ENCODE results near the gene ADK.

The ADK gene

GRCh38 chr10:74213571-74214162 is 62.6 kb downstream of the ADK start:
- TF ChIP-seq POLR2AphosphoS5 (IDR thresholded peaks at IDR 0.05; ENCODE audit: low read depth, low read length): no peak
- no peak for TF ChIP-seq TAF1 (IDR thresholded peaks at IDR 0.05; ENCODE audit: borderline replicate concordance, insufficient read depth, low read length)
- TF ChIP-seq FOXP2 (optimal IDR thresholded peaks at IDR 0.05; ENCODE audit: borderline replicate concordance, extremely low read depth, extremely low read length, insufficient read depth): no peak
- TF ChIP-seq REST (IDR thresholded peaks at IDR 0.05; ENCODE audit: insufficient read depth in 1 of 2, low read depth in 2 of 2, low read length in 2 of 2): no peak
- no peak for TF ChIP-seq SIN3A (IDR thresholded peaks at IDR 0.05; ENCODE audit: borderline replicate concordance, insufficient read depth, low read length)

- no peak for TF ChIP-seq SIN3A (IDR thresholded peaks at IDR 0.05; ENCODE audit: borderline replicate concordance, insufficient read depth, low read length)
- no peak for TF ChIP-seq POLR2AphosphoS5 (IDR thresholded peaks at IDR 0.05; ENCODE audit: low read depth, low read length)
- TF ChIP-seq REST (IDR thresholded peaks at IDR 0.05; ENCODE audit: insufficient read depth in 1 of 2, low read depth in 2 of 2, low read length in 2 of 2): no peak
- no peak for TF ChIP-seq TAF1 (IDR thresholded peaks at IDR 0.05; ENCODE audit: borderline replicate concordance, insufficient read depth, low read length)
- TF ChIP-seq FOXP2 (optimal IDR thresholded peaks at IDR 0.05; ENCODE audit: borderline replicate concordance, extremely low read depth, extremely low read length, insufficient read depth): no peak
These were observed 72.9 kb downstream of the ADK start for GRCh38 chr10:74223755-74224529.

- no peak for TF ChIP-seq TAF1 (IDR thresholded peaks at IDR 0.05; ENCODE audit: borderline replicate concordance, insufficient read depth, low read length)
- TF ChIP-seq SIN3A (IDR thresholded peaks at IDR 0.05; ENCODE audit: borderline replicate concordance, insufficient read depth, low read length): no peak
- no peak for TF ChIP-seq POLR2AphosphoS5 (IDR thresholded peaks at IDR 0.05; ENCODE audit: low read depth, low read length)
- no peak for TF ChIP-seq REST (IDR thresholded peaks at IDR 0.05; ENCODE audit: insufficient read depth in 1 of 2, low read depth in 2 of 2, low read length in 2 of 2)
These were observed 76.8 kb downstream of the ADK start for GRCh38 chr10:74227697-74228424.

- no peak for TF ChIP-seq REST (IDR thresholded peaks at IDR 0.05; ENCODE audit: insufficient read depth in 1 of 2, low read depth in 2 of 2, low read length in 2 of 2)
- no peak for TF ChIP-seq POLR2AphosphoS5 (IDR thresholded peaks at IDR 0.05; ENCODE audit: low read depth, low read length)
- no peak for TF ChIP-seq FOXP2 (optimal IDR thresholded peaks at IDR 0.05; ENCODE audit: borderline replicate concordance, extremely low read depth, extremely low read length, insufficient read depth)
- no peak for TF ChIP-seq SIN3A (IDR thresholded peaks at IDR 0.05; ENCODE audit: borderline replicate concordance, insufficient read depth, low read length)
- no peak for TF ChIP-seq TAF1 (IDR thresholded peaks at IDR 0.05; ENCODE audit: borderline replicate concordance, insufficient read depth, low read length)
These were observed 80.4 kb downstream of the ADK start for GRCh38 chr10:74231375-74231774.
